ENCODE results near the gene TRIB2.

Gene TRIB2

GRCh38 chr2:12727641-12728040 lies 10.9 kb downstream of the TRIB2 start:
- Histone ChIP-seq H3K27me3 (ENCODE audit: control insufficient read depth, insufficient read depth, low read length) (no peaks in the 10 kb centered on the region), H3K9me3 (ENCODE audit: control insufficient read depth, low read length) (no peaks in the 10 kb centered on the region), H3K27ac (no peak overlapping the region), H3K36me3 (ENCODE audit: control insufficient read depth, insufficient read depth, low read length) (no peaks in the 10 kb centered on the region), H3K4me3 (ENCODE audit: low read depth, low read length) (no peak overlapping the region), H3K4me1 (peaks cover 23% of the 10 kb centered on the region), H3K4me2 (ENCODE audit: low read length) (no peak overlapping the region), H3K9ac (no peak overlapping the region), H2AFZ (no peak overlapping the region), H3K79me2 (peaks cover 41% of the 10 kb centered on the region)
- TF ChIP-seq, protein P1, sequence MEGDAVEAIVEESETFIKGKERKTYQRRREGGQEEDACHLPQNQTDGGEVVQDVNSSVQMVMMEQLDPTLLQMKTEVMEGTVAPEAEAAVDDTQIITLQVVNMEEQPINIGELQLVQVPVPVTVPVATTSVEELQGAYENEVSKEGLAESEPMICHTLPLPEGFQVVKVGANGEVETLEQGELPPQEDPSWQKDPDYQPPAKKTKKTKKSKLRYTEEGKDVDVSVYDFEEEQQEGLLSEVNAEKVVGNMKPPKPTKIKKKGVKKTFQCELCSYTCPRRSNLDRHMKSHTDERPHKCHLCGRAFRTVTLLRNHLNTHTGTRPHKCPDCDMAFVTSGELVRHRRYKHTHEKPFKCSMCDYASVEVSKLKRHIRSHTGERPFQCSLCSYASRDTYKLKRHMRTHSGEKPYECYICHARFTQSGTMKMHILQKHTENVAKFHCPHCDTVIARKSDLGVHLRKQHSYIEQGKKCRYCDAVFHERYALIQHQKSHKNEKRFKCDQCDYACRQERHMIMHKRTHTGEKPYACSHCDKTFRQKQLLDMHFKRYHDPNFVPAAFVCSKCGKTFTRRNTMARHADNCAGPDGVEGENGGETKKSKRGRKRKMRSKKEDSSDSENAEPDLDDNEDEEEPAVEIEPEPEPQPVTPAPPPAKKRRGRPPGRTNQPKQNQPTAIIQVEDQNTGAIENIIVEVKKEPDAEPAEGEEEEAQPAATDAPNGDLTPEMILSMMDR (IDR thresholded peaks at IDR 0.05), result no peak

GRCh38 chr2:12728221-12728777 lies 11.6 kb downstream of the TRIB2 start:
- Histone ChIP-seq H3K4me3 (ENCODE audit: low read depth, low read length) (no peak overlapping the region), H3K27ac (no peak overlapping the region), H2AFZ (no peak overlapping the region), H3K4me2 (ENCODE audit: low read length) (no peak overlapping the region), H3K27me3 (ENCODE audit: control insufficient read depth, insufficient read depth, low read length) (no peaks in the 10 kb centered on the region), H3K9ac (no peak overlapping the region), H3K36me3 (ENCODE audit: control insufficient read depth, insufficient read depth, low read length) (no peaks in the 10 kb centered on the region), H3K79me2 (peaks cover 46% of the 10 kb centered on the region), H3K4me1 (peaks cover 23% of the 10 kb centered on the region), H3K9me3 (ENCODE audit: control insufficient read depth, low read length) (no peaks in the 10 kb centered on the region)
- TF ChIP-seq, protein P1 (IDR thresholded peaks at IDR 0.05), result no peak

- Histone ChIP-seq H3K27me3 (ENCODE audit: control insufficient read depth, insufficient read depth, low read length) (no peaks in the 10 kb centered on the region), H3K27ac (no peak overlapping the region), H2AFZ (no peak overlapping the region), H3K4me2 (ENCODE audit: low read length) (no peak overlapping the region), H3K4me3 (ENCODE audit: low read depth, low read length) (no peak overlapping the region), H3K4me1 (peaks cover 15% of the 10 kb centered on the region), H3K9me3 (ENCODE audit: control insufficient read depth, low read length) (no peaks in the 10 kb centered on the region), H3K9ac (no peak overlapping the region), H3K36me3 (ENCODE audit: control insufficient read depth, insufficient read depth, low read length) (no peaks in the 10 kb centered on the region), H3K79me2 (peaks cover 51% of the 10 kb centered on the region)
- TF ChIP-seq, protein P1 (IDR thresholded peaks at IDR 0.05), result no peak
These were observed 13.5 kb downstream of the TRIB2 start for GRCh38 chr2:12730265-12730664.

DNA sequence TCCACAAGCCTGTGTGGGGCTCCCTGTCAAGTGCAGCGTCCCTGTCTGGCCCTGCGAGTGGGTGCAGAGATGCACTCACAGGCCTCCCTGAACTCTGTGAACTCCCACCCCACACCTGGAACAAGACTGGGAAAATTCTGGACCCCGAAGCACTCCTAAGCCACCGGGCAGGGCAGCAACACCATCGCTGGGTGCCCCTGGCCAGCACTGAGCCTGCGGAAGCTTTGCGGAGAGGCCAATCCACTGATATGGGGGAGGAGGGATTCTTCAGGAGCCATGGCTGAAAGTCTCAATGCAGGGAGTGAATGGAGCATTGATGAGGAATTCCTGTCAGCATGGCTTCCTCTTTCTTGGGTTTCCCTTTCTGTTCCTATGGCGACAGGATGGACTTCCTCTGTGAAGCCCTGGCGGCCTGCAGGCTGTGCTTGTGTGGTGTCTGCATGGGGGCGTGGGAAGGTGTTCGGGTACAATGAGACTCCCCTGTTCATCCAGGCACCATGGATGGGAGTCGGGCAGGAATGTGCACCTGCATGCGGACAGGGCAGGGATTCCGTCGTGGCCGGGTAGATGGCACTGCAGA lies 15.1 kb downstream of the TRIB2 start:
- TF ChIP-seq, protein P1 (IDR thresholded peaks at IDR 0.05), result no peak
- Histone ChIP-seq H3K27me3 (ENCODE audit: control insufficient read depth, insufficient read depth, low read length) (no peaks in the 10 kb centered on the region), H3K9me3 (ENCODE audit: control insufficient read depth, low read length) (no peaks in the 10 kb centered on the region), H3K9ac (no peak overlapping the region), H3K4me1 (peaks cover 8% of the 10 kb centered on the region), H2AFZ (no peak overlapping the region), H3K4me2 (ENCODE audit: low read length) (no peak overlapping the region), H3K79me2 (peaks cover 58% of the 10 kb centered on the region), H3K27ac (no peak overlapping the region), H3K4me3 (ENCODE audit: low read depth, low read length) (no peak overlapping the region), H3K36me3 (ENCODE audit: control insufficient read depth, insufficient read depth, low read length) (no peaks in the 10 kb centered on the region)

DNA sequence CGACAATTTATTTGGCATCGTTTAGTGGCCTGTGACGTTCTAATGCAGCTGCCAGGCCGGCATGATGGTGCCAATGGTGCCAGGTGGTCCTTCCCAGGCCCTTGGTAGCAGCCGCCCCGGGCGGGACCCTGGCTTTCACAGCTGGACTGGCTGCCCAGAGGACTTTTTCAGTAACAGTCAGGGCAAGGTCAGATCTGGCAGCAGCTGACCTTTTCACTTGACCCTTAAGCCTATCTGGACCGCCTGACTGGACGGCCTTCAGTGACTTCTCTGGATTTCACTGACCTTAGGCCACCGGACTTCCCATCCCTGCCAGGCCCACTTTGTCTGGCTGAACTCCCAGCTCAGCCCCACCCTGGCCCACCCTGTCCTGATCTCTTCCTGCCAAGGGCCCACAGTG lies 15.9 kb downstream of the TRIB2 start:
- H3K4me1 ChIP-seq, result peaks cover 8% of the 10 kb centered on the region

More for the DNA sequence above, 15.9 kb downstream of the TRIB2 start:
- H3K27me3 ChIP-seq (ENCODE audit: control insufficient read depth, insufficient read depth, low read length), result no peaks in the 10 kb centered on the region
- no peak overlapping the region for H3K27ac ChIP-seq
- H2AFZ ChIP-seq, result no peak overlapping the region
- H3K9ac ChIP-seq, result no peak overlapping the region
- no peak overlapping the region for H3K4me2 ChIP-seq (ENCODE audit: low read length)
- TF ChIP-seq, protein P1 (IDR thresholded peaks at IDR 0.05), result no peak
- no peaks in the 10 kb centered on the region for H3K36me3 ChIP-seq (ENCODE audit: control insufficient read depth, insufficient read depth, low read length)
- H3K9me3 ChIP-seq (ENCODE audit: control insufficient read depth, low read length), result no peaks in the 10 kb centered on the region
- H3K79me2 ChIP-seq, result peaks cover 56% of the 10 kb centered on the region
- H3K4me3 ChIP-seq (ENCODE audit: low read depth, low read length), result no peak overlapping the region
